ENCODE results near the gene NTN1. TPM values are rescaled to one million over a fixed set of nuclear protein-coding genes. Genes with fewer than 3 reads are reported as not detected.
A peak's percentile ranks its signal among the peaks of the same experiment; 100 is the strongest.

NTN1 gene
- total RNA-seq, 1 experiment from 2014 or later = 1.2 TPM

DNA sequence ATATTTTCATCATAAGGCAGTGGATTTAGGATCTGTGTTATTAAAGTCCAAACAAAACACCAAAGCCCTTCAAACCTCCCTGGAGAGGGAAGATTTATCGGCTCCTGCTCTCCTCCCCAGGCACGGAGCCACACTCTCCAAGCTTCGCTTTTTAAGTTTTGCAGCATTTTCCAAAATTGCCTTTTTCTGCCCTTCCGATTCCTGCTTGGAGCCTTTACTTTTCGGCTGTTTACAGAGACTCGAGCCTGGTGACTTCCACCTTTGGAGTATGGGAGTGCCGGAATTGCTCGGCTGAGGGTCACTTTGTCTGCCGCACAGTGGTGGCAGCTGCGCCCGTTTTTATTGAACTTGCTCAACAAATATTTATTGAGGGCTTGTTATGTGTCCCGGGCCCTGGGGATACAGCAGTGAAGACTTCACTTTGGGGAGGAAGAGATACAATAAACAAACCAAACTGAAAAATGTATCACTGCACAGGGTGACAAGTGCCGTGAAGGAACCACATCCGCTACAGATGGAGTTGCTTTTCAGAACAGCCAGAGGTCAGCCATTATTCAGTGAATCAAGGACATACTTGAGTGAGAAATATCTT lies 185.5 kb downstream of the NTN1 start:
- H3K79me1 ChIP-seq (ENCODE audit: insufficient read depth, low read depth, low read length, poor library complexity, severe bottlenecking) = no peaks in the 10 kb centered on the region
- Mint-ChIP-seq H3K27me3 (ENCODE audit: low read depth) (peaks cover 6% of the 10 kb centered on the region), H3K27ac (peak overlapping the region in 2 of 3 experiments; percentile 22 to 83; a peak in 1 of 7 replicates), H3K4me3 (no peak overlapping the region), H3K9me3 (peaks cover 0 to 5% of the 10 kb centered on the region in 2 experiments; a peak in 1 of 5 replicates), H3K36me3 (ENCODE audit: insufficient read depth in 1 of 3, low read depth in 3 of 3) (no peaks in the 10 kb centered on the region), H3K4me1 (peaks cover 10 to 22% of the 10 kb centered on the region in 2 experiments)
- no peak overlapping the region for H2BK20ac ChIP-seq (ENCODE audit: low read depth, low read length, poor library complexity, severe bottlenecking)
- no peaks in the 10 kb centered on the region for H3K4me1 ChIP-seq (ENCODE audit: insufficient read depth, low read length)
- no peak overlapping the region for H4K5ac ChIP-seq (ENCODE audit: insufficient read length, low read depth, low read length)
- H2BK120ac ChIP-seq (ENCODE audit: low read depth, low read length, poor library complexity, severe bottlenecking) = no peak overlapping the region
- no peak overlapping the region for H2AK5ac ChIP-seq (ENCODE audit: insufficient read length, low read length)
- no peaks in the 10 kb centered on the region for H3K79me2 ChIP-seq (ENCODE audit: insufficient read depth, low read length)
- no CpG with 5 or more reads among the region's 14 CpGs for WGBS (ENCODE audit: extremely low coverage, insufficient read length, low lambda C conversion rate)
- no peak overlapping the region for H3K9ac ChIP-seq (ENCODE audit: extremely low read depth, insufficient read length, low read length)
- no peak for DNase-seq
- H2BK5ac ChIP-seq (ENCODE audit: insufficient read length, low read length) = no peak overlapping the region
- H3K4ac ChIP-seq (ENCODE audit: low read depth, low read length) = no peak overlapping the region
- H3K9me3 ChIP-seq (ENCODE audit: control insufficient read depth, low read depth, low read length) = no peaks in the 10 kb centered on the region
- no peak overlapping the region for H3T11ph ChIP-seq (ENCODE audit: low read length)
- H2BK12ac ChIP-seq (ENCODE audit: insufficient read length, low read depth, low read length) = no peak overlapping the region
- TF ChIP-seq, protein P1, sequence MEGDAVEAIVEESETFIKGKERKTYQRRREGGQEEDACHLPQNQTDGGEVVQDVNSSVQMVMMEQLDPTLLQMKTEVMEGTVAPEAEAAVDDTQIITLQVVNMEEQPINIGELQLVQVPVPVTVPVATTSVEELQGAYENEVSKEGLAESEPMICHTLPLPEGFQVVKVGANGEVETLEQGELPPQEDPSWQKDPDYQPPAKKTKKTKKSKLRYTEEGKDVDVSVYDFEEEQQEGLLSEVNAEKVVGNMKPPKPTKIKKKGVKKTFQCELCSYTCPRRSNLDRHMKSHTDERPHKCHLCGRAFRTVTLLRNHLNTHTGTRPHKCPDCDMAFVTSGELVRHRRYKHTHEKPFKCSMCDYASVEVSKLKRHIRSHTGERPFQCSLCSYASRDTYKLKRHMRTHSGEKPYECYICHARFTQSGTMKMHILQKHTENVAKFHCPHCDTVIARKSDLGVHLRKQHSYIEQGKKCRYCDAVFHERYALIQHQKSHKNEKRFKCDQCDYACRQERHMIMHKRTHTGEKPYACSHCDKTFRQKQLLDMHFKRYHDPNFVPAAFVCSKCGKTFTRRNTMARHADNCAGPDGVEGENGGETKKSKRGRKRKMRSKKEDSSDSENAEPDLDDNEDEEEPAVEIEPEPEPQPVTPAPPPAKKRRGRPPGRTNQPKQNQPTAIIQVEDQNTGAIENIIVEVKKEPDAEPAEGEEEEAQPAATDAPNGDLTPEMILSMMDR (conservative IDR thresholded peaks at IDR 0.05) = no peak
- no peak overlapping the region for H3K56ac ChIP-seq (ENCODE audit: insufficient read length, low read depth, low read length)
- no peak overlapping the region for H2AFZ ChIP-seq (ENCODE audit: low read length)
- H3K23me2 ChIP-seq (ENCODE audit: insufficient read length, low read depth, low read length, poor library complexity, severe bottlenecking) = no peaks in the 10 kb centered on the region
- no peak overlapping the region for H4K8ac ChIP-seq (replicated peaks; ENCODE audit: insufficient read length, low read depth, low read length)
- H4K91ac ChIP-seq (ENCODE audit: insufficient read length, low read depth, low read length) = no peak overlapping the region
- no peak overlapping the region for H2BK15ac ChIP-seq (ENCODE audit: low read depth, low read length)
- H3K4me2 ChIP-seq (ENCODE audit: insufficient read depth, insufficient read length, low read length) = no peak overlapping the region
- H3K27me3 ChIP-seq (ENCODE audit: insufficient read depth, low read length) = no peaks in the 10 kb centered on the region
- no peak overlapping the region for H3K27ac ChIP-seq (ENCODE audit: insufficient read length, low read depth, low read length)
- no peak overlapping the region for H3K18ac ChIP-seq (ENCODE audit: insufficient read length, low read depth, low read length)
- H4K20me1 ChIP-seq (ENCODE audit: control insufficient read depth, insufficient read depth, insufficient read length) = no peaks in the 10 kb centered on the region
- H3K23ac ChIP-seq (ENCODE audit: insufficient read length, low read depth, low read length) = no peak overlapping the region
- no peak overlapping the region for H3K14ac ChIP-seq (ENCODE audit: insufficient read depth, low read length)
